SH-SY5Y (cell line): ENCODE measurements around the gene SLC7A6.

ENCODE experiments used
- GATA2 ChIP-seq: IDR thresholded peaks from 2 replicates; pipeline ENCODE4 v1.6.1; 2011; ENCODE audit warnings: mild to moderate bottlenecking, low read depth, low read length
- GATA3 ChIP-seq: IDR thresholded peaks from 2 replicates; pipeline ENCODE4 v1.6.1; 2011; ENCODE audit warnings: low read depth, mild to moderate bottlenecking, low read length, moderate library complexity

DNA sequence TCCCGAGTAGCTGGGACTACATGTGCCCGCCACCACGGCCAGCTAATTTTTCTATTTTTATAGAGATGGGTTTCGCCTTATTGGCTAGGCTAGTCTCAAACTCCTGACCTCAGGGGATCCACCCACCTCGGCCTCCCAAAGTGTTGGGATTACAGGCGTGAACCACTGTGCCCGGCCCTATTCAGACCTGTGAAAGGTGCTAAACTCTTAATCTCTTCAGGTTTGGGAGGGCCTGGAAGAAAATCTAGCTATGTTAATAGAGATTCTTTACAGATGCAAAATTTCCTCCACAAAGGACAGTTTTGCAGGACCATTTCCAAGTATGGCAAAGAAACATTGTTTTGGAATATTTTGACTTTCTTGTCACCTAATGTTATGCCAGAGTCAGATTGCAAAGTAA, 22.2 kb upstream of the SLC7A6 start:
- TF ChIP-seq GATA3: no peak
- no peak for TF ChIP-seq GATA2
